ENCODE measurements around the gene C19orf25.

GRCh38 chr19:1457892-1458291 lies 21.1 kb downstream of the C19orf25 start:
- no peak for TF ChIP-seq ZNF274 (IDR thresholded peaks at IDR 0.05; ENCODE audit: low read depth, low read length)
- no peak for TF ChIP-seq SUZ12 (IDR thresholded peaks at IDR 0.05; ENCODE audit: extremely low read depth, insufficient read depth, insufficient read length)
- no peak for TF ChIP-seq YY1 (IDR thresholded peaks at IDR 0.05; ENCODE audit: insufficient read depth, insufficient read length)

Data from NT2/D1 (cell line).